Fibroblast of skin of scalp (primary cell): Measurements from ENCODE around the gene CADM1.

Experiments used
- DNase-seq: peaks from one replicate; pipeline ENCODE4 v3.0.0-alpha.2; 2013

CADM1 gene

GRCh38 chr11:115144014-115144413 lies 360.2 kb downstream of the CADM1 start:
- no peak for DNase-seq

- no peak for DNase-seq
Measured at GRCh38 chr11:115141231-115142114, 362.7 kb downstream of the CADM1 start.

- DNase-seq, result no peak
Measured at GRCh38 chr11:115135936-115136335, 368.3 kb downstream of the CADM1 start.

DNA sequence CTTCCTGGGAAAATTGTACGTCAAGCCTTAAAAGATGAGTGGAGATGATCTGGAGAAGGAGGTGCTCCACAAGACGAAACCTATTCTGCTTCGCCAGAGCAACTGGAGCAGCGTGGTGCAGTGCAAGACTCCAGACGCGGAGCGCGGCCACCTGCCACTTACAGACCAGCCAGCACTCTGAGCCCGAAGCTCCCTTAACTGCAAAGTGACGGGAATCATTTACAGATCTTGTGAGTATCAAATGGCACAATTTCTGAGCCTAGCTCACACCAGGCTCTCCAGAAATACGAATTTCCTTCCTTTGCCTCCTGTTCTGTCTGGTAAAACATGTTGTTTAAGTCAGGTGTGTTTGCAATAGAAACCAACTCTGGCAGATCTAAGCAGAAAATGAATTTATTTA lies 369.3 kb downstream of the CADM1 start:
- no peak for DNase-seq

DNA sequence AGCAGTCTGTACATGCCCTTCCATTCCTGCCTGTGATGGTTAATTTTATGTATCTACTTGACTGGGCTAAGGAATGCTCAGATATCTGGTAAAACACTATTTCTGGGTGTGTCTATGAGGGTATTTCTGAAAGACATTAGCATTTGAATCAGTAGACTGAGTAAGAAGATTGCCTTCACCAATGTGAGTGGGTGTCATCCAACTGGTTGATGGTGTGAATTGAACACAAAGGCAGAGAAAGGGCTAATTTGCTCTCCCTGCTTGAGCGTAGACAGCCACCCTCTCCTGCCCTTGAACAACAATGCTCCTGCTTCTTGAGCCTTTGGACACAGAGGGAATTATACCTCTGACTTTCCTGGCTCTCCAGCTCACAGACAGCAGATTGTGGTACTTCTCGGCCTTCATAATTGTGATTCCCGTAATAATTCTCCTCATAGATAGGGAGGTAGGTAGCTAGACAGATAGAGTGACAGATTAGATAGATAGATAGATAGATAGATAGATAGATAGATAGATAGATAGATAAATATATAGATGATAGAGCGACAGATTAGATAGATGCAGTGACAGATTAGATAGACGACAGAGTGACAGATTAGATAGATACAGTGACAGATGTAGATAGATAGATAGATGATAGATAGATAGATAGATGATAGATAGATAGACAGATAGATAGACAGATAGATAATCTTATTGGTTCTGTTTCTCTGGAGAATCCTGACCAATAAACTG lies 370.6 kb downstream of the CADM1 start:
- DNase-seq, result no peak

DNA sequence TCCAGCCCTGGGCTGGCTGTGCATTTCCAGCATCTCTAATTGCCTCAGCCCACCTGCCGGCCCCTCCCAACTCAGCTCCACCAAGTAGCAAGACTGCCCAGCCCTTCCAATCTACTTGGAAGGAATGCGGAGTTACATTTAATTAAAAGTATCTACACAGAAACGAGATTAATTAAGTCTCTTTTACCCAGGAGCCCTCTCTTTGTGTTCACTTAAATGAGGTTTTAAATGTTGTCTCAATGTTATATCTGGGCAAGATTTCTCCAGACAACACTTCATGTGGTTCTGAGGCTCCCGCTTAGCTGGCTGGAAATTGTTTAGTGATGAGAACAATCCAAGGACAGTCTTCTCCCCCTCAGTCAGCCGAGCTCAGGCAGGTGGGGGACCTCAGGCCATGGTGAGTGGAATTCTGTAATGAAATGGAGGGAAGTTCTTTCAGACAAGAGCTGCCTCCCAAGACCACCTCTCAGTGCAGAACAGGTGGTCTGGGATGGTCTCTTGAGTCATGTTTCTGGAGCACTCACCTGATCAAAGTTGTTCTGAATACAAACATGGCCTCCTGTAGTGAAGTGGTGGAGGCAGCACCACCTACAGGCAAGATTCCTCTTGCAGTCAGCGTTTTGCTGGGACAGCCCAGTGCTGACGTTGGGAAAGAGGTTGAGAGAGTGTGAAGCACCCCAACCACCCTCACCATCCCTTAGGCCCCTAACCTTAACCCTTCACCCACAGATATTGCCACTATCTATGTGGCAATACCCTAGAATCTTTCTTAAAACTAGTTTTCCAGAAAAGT lies 371.6 kb downstream of the CADM1 start:
- DNase-seq, result no peak

GRCh38 chr11:115129473-115130289 lies 374.5 kb downstream of the CADM1 start:
- no peak for DNase-seq

- no peak for DNase-seq
Measured at GRCh38 chr11:115128226-115128625, 376.0 kb downstream of the CADM1 start.

DNA sequence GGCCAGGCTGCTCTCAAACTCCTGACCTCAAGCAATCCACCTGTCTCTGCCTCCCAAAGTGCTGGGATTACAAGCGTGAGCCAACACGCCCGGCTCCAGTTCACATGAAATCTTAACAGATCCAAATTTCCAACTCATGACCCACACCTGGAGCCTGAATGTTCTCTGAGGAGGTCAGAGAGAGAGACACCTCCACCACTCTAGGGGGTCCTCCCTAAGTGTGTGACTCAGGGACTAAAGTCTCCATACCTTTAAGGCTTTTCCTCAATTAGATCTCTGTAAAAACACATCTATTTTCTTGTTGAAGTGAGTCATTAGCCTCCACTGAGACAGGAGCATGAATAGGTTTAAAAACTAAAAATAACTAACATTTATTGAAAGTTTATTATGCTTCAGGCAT lies 376.4 kb downstream of the CADM1 start:
- no peak for DNase-seq

- no peak for DNase-seq
Measured at GRCh38 chr11:115126515-115127208, 377.6 kb downstream of the CADM1 start.

DNA sequence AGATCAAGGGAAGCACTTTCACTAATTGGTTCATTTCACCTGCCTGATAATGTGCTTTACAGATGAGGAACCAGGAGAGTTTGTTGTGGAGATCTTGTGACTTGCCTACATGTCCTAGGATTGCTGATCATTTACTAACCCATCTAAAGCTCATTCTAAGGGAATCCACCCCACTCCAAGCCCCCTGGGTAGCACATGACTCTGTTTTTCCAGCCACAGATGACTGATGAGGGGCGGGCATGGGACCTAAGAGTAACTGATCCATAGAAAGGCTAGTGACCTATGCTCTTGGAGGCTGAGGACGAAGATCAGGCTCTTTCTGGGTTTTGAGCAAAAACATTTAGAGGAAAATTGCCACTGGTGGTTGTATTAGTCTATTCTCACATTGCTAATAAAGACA lies 378.1 kb downstream of the CADM1 start:
- no peak for DNase-seq

DNA sequence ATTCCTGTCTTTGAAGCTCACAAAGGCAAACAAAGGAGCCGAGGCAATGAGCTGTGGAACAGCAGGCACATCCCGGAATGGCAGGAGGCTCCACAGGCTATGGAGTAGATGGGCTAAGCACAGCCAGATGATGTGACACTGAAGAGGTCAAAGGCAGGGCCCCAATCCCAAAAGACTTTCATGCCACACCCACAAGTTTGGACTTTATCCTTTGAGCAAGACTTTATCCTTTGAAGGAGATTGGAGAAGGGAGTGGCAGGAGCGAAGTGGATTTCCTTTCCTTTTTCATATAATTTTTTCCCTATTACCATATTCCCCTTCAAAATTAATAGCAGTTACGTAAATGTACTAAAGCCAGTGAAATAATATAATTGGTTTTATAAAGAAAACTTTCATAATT lies 379.4 kb downstream of the CADM1 start:
- DNase-seq, result no peak

- peak; percentile 3 for DNase-seq
Measured at GRCh38 chr11:115123641-115124040, 380.6 kb downstream of the CADM1 start.

- DNase-seq, result no peak
Measured at GRCh38 chr11:115122274-115122673, 381.9 kb downstream of the CADM1 start.
